ENCODE measurements around the gene SCN1A.
A peak's percentile ranks its signal among the peaks of the same experiment; 100 is the strongest.
"Not testable (repeated sequence)": the region's sequence is repeated elsewhere in the genome, so short reads cannot be mapped to it uniquely, and the experiment has no call there.

Gene SCN1A

GRCh38 chr2:166081131-166081632, 46.6 kb downstream of the SCN1A start:
- no peak for DNase-seq (ENCODE audit: low spot score)

DNA sequence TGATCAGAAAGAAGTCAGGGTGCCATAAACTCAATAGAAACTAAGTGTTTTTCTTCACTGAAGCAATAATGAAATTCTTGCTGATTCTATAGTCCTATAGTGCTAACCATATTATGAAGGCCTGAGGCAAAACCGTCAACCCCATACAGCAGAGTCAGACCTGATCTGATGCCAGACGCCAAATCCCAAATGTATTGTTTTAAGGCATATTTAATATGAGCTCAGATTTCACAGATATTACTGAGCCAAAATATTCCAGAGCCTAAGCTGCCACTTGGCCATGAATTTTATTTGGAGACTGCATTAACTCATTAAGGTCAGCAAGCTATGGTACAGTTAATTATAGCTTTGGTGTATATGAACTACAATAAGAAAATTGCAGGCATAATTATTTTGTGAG, 53.4 kb downstream of the SCN1A start:
- DNase-seq (ENCODE audit: low spot score) = no peak

DNA sequence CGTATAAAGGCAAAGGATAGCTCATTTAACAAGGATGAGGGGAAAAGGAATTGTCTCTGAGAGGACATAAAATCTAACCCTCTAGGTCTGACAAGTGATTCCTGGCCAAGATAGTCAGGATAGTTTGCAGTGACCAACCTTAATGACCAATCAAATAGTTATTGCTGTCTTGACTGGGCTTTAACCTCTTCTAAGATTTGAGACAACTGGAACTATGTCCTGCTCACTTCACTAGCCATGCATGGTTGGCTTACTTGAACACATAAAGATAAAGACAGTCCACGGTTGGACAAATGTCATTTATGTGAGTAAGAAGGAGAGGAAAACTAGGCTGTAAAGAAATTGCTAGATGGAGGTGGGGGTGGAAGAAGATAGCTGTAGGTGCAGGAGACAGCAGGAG, 53.8 kb downstream of the SCN1A start:
- DNase-seq (ENCODE audit: low spot score) = no peak

DNA sequence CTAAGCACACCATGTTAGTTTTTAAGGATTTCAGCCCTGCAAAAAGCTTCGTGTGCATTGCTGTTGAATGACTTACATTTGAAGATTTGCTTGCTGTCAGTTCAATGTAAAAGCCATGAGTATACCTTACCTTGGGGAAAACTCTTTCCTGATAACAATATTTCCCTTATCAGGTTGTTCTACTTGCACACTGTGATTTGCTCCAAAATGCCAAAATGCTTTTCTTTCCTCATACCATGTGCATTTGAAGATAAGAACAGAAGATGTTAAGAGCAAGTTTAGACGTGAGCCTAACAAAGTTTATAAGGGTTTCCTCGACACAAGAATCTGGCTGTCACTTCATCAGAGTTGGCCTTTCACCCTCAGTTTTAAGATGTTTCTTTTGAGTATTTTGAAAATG, 57.6 kb downstream of the SCN1A start:
- DNase-seq (ENCODE audit: low spot score) = no peak

GRCh38 chr2:166068981-166069380, 58.8 kb downstream of the SCN1A start:
- DNase-seq (ENCODE audit: low spot score) = no peak

- DNase-seq (ENCODE audit: low spot score) = no peak
Observed at GRCh38 chr2:166067229-166067628, 60.6 kb downstream of the SCN1A start.

- no peak for DNase-seq (ENCODE audit: low spot score)
Observed at GRCh38 chr2:166060191-166060590, 67.6 kb downstream of the SCN1A start.

- DNase-seq (ENCODE audit: low spot score) = peak; percentile 5
Observed at GRCh38 chr2:166057370-166058164, 70.3 kb downstream of the SCN1A start.

DNA sequence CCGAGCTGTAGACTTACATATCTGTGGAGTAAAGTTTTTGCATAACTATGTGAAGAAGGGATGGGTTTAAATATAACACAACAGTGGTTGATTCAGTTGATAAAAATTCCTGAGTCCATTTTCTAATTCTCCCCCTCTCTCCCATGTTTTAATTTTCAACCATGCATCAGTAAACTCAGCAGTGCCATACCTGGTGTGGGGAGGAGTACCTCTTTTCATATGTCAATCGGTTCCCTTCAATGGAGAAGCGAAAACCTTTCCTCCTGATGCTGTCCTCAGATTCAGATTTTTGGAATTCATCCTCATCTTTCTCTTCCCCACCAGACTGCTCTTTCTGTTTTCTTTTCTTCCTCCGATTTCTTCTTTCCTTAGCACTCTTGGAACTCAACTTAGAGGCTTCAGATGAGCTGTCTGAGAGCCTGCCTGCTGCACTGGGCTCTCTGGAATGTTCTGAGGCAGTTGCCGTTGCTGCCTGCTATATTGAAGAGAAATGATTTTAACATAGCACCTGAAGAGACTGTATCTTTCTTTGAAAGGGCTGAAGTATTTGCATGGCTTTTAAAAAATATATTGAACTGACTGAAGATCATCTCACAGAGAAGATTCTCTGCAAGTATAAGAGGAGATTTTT, 82.9 kb downstream of the SCN1A start:
- no peak for DNase-seq (ENCODE audit: low spot score)

GRCh38 chr2:166042768-166043390, 84.9 kb downstream of the SCN1A start:
- no peak for DNase-seq (ENCODE audit: low spot score)

- DNase-seq (ENCODE audit: low spot score) = no peak
Observed at GRCh38 chr2:166042356-166042755, 85.5 kb downstream of the SCN1A start.

- DNase-seq (ENCODE audit: low spot score) = no peak
Observed at GRCh38 chr2:166041613-166042012, 86.2 kb downstream of the SCN1A start.

DNA sequence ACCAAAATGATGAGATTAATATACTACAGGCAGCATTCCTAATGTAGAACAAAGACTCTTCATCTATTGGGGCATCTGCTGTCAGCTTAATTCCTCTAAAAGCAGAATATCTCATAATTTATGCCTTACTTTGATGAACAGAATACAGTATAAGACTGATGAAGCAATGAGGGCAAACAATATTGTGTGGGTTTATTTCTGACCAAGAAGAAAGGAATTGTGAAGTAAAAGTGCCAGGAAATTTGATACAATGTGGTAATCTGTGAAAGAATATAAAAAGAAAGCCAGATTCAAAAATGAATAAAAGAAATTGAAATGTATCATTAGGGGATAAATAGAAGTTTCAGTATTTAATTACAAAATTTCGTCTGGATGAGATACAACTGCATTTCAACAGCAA, 95.5 kb downstream of the SCN1A start:
- DNase-seq (ENCODE audit: low spot score) = no peak

GRCh38 chr2:166031054-166031453, 96.8 kb downstream of the SCN1A start:
- no peak for DNase-seq (ENCODE audit: low spot score)

- no peak for DNase-seq (ENCODE audit: low spot score)
Observed at GRCh38 chr2:166025313-166025712, 102.5 kb downstream of the SCN1A start.

DNA sequence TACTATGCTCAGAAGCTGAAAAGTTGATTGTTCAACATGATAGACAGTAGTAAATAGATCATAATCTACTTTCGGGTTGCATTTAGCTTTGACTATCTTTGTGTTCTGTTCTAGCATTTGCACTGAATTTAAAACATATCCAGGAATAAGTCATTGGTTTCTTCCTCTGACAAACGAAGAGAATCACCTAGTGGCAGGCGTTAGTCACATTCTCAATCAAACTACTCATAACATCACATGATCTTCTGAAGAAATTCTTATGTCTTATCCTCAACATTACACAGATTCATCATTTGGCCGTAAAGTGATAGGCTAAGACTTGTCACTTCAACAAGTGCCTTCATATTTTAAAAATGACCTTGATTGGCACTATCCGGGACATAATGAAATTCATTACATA, 110.6 kb downstream of the SCN1A start:
- DNase-seq (ENCODE audit: low spot score) = peak; percentile 2

DNA sequence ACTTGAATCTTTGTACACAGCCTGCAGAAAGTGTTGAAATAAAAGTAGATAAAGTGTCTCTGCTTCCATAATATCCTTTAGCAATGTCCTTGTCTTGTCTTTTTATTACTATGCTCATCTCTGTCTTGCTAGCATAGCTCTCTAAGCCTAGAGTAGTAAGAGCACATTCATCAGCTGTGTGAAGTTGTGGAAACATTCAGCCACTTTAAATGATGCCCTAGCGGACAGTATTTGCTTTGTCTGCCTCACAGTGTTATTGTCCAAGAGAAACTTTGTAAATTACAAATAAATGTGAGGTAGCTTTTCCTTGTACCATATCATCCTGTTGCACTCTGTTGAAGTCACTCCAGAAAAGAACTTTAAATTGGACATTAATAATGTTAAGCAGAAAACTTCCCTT, 113.9 kb downstream of the SCN1A start:
- DNase-seq (ENCODE audit: low spot score) = no peak

- DNase-seq (ENCODE audit: low spot score) = no peak
Observed at GRCh38 chr2:166011660-166012059, 116.2 kb downstream of the SCN1A start.

- no peak for DNase-seq (ENCODE audit: low spot score)
Observed at GRCh38 chr2:166000401-166000800, 127.4 kb downstream of the SCN1A start.

DNA sequence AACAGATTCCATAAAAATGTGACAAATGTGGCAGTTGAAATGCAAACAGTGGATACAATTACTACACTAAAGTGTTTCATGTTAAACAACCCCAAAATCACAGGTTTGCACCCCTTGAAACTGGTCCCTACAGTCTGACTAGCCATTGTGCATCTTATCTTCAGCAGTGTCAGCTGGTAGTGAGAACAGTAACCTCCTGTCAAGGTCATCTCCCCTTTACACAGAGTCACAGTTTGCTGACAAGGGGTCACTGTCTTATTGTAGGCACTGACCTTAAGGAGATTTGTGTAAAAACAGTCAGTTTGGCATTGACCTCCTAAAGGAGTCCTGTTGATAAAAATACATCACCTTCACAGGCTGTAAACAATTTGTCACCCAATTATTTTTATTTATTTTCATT, 137.0 kb downstream of the SCN1A start:
- DNase-seq (ENCODE audit: low spot score) = no peak

DNA sequence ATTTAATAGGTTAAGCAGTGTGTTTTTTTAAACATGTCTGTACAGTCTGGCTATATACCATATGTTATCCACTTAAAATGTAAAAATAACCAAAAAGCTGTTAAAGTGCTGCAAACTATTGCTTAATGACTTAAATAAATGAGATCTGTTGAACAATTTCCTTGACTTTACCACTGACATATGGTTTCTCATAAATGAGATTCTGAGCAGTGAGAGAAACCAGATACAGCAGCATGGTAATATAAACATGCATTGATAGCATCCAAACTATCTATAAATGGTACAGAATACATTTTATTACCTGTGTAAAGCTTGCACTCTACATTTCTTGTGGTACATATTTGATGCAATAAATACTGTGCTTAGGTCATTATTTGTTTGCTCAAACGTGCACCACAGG, 138.0 kb downstream of the SCN1A start:
- DNase-seq (ENCODE audit: low spot score) = no peak

- DNase-seq (ENCODE audit: low spot score) = no peak
Observed at GRCh38 chr2:165985120-165985519, 142.7 kb downstream of the SCN1A start.

DNA sequence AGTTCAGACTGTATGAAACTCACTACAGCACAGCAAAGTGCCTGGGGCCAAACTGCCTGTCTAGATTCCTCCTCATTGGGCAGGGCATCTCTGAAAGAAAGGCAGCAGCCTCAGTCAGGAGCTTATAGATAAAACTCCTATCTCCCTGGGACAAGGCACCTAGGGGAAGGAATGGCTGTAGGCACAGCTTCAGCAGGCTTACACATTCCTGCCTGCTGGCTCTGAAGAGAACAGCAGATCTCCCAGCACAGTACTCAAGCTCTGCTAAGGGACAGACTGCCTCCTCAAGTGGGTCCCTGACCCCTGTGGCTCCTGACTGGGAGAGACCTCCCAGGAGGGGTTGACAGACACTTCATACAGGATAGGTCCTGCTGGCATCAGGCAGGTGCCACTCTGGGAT, 155.7 kb downstream of the SCN1A start:
- not testable (repeated sequence) for DNase-seq (ENCODE audit: low spot score)

Measured in activated CD4-positive, alpha-beta T cell treated with anti-CD3 and anti-CD28 coated beads, Interleukin-2, Interleukin-4, amounts not matched to agents 100 ng/mL and 50 ng/mL, durations not matched to agents 16 hours and 8 hours (primary cell).